Fibroblast of villous mesenchyme (primary cell): ENCODE measurements around the gene B4GALT3. TPM values are rescaled to one million over a fixed set of nuclear protein-coding genes. Genes with fewer than 3 reads are reported as not detected.
"Not testable (repeated sequence)": the region's sequence is repeated elsewhere in the genome, so short reads cannot be mapped to it uniquely, and the experiment has no call there.

Experiments
- DNase-seq: peaks from one replicate; pipeline ENCODE4 v3.0.0-alpha.2; 2010; ENCODE audit warnings: low read depth
- H3K4me3 ChIP-seq: 2 replicates; pipeline ENCODE4 v1.5.1; 2011; ENCODE audit warnings: low read depth, mild to moderate bottlenecking, low read length
- total RNA-seq: library from RNA; depleted of rRNA; stranded (reverse); fragments of >200 nt; gene quantifications from 2 replicates; pipeline ENCODE4 v1.2.3, GENCODE V29; 2012
- TF ChIP-seq, protein P1 (sequence below): IDR thresholded peaks from 2 replicates; pipeline ENCODE4 v1.5.1; 2012; ENCODE audit warnings: low read depth, mild to moderate bottlenecking, low read length; ENCODE audit not compliant: insufficient read depth

B4GALT3 gene
- 17.1 and 22.5 TPM in 2 replicates for total RNA-seq

DNA sequence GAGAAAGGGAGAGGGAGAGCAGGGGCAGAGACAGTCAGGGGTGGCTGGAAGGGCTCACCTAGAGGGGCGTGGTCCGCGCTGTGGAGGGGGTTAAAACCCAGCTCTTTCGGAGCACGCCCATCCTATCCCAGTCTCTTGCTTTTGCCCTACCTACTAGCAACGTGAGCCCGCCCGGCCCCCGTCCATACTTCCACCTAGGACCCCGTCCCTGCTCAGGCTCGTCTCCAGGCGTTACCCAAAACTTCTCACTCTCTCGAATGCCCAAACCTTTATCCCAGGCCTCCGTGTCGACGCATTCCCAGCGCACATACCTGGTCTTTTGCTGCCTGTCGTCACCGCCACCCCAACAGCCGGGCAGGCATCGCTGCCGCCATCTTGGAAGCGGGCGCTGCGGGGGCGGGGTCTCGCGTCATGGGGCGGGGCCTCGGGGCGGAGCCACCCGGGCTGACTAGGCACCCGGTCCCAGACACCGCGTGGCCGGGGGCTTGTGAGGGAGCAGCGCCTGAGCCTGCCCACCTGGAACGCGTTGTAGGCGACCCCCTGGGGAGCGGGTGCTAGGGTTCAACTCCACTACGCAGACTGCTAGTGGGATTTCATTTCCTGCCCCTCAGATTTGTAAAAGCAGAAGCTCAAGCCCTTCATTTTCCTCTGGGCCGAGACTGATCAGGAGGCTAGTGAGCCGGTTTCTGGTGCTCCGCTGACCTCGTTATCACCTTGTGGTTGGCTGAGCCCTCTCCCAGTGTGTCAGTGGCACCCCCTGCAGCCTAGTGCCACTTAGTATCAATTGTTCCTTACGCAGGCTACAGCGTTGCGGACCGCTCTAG lies at the start of gene B4GALT3:
Gene B4GALT3 (minus strand): TSS at position 396 of the 824 bp plus-strand sequence. CDS start 1,447 bp downstream, outside the sequence.
- TF ChIP-seq, protein P1, sequence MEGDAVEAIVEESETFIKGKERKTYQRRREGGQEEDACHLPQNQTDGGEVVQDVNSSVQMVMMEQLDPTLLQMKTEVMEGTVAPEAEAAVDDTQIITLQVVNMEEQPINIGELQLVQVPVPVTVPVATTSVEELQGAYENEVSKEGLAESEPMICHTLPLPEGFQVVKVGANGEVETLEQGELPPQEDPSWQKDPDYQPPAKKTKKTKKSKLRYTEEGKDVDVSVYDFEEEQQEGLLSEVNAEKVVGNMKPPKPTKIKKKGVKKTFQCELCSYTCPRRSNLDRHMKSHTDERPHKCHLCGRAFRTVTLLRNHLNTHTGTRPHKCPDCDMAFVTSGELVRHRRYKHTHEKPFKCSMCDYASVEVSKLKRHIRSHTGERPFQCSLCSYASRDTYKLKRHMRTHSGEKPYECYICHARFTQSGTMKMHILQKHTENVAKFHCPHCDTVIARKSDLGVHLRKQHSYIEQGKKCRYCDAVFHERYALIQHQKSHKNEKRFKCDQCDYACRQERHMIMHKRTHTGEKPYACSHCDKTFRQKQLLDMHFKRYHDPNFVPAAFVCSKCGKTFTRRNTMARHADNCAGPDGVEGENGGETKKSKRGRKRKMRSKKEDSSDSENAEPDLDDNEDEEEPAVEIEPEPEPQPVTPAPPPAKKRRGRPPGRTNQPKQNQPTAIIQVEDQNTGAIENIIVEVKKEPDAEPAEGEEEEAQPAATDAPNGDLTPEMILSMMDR, result no peak
- peak; percentile 78 for DNase-seq
- H3K4me3 ChIP-seq, result peak within 1 kb of the TSS; percentile 97

DNA sequence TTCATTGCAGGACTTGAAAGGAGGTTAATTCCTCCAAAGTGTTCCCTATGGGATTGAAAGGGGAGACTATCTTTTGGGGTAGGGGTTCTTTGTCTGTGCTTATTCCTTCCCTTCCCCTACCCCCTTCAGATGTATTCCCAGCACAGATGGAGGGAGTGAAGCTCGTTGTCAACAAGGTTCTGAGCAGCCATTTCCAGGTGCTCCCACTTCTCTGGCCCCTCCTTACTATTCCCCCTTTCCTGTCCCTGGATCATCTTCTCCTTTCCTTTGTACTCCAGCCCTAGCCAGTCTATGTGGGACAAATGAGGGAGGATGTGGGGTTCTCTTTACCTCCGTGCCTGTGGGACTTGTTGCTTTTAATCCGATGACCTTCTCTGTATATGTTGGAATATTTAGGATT lies 49.5 kb upstream of the B4GALT3 start:
- peak overlapping the region; percentile 73 for H3K4me3 ChIP-seq
- no peak for DNase-seq
- TF ChIP-seq, protein P1, result no peak

DNA sequence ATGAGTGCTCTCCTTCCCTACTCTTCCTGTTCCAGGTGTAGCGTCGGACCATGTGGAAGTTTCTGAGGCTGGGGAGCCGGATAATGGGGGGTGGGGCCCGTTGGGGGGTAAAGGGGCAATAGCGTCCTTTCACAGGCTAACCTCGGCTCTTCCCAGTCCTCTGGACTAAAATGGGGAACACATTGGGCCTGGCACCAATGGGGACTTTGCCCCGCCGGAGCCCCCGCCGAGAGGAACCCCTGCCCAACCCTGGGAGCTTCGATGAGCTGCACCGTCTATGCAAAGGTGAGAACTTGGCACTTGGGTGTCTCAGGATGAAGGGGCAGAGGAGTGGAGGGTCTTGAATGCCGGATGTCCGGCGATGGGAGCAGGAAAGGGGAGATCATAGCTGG lies 49.0 kb upstream of the B4GALT3 start:
- TF ChIP-seq, protein P1, result no peak
- DNase-seq, result no peak

DNA sequence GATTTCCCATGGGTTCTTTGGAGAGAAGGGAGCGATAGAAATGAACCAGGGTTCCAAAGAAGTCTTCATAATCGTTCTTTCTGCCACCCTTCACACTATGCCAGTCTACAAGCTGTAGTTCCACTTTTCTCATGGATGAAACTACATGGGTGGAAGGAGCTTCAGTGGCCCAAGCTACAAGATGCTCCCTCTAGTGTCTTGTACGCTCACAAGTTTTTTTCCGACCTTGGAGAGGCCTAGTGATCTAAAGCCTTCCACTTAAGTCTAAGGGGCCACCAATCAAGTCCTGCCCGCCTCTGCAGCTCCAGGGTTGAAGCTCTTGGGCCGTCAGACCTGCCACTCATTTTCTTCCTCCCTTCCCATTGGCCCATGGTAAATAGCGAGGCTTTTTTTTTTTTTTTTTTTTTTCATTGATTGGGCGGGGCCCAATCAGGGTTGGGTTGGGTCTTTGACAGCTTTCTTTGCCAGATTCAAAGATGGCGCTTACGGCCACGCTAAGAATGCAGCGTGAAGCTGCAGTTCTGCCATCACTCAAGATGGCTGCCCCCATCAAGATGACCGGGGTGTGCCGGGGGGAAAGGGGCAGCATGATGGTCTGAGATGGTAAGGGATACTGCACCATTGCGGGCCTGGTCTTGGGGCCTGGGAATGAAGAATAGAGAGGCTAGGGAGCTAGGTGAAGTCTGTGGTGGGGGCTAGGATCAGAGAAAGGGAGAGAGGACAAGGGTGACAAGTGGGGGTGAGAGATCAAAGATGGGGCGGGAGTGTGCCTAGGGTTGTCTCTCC lies 48.4 kb upstream of the B4GALT3 start, which contains the start of gene TOMM40L:
Gene TOMM40L (plus strand): TSS at position 527 of the 786 bp plus-strand sequence. CDS start 430 bp downstream, outside the sequence.
- H3K4me3 ChIP-seq, result peak within 1 kb of the TSS; percentile 73
- DNase-seq, result peak; percentile 100
- TF ChIP-seq, protein P1, result peak; percentile 76

More for the DNA sequence above, 49.0 kb upstream of the B4GALT3 start:
- H3K4me3 ChIP-seq, result peak overlapping the region; percentile 73

DNA sequence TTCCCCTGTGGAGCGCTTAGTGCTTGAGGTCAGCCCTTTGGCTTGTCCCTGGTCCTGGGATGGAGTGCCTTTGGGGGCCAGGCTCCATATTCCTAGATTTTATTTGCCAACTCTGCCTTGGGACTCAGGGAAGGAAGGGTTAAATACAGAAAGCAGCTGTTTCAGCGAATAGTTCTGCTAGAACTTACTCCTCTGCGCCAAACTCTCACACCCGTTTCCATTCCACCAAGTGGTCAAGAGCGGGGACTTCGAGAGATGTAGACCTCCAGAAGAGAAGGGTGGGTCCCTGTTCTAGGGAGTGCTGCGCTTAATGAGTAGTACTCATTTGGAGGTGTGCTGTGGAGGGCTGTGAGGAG lies 47.8 kb upstream of the B4GALT3 start:
- peak overlapping the region; percentile 9 for H3K4me3 ChIP-seq
- no peak for DNase-seq
- TF ChIP-seq, protein P1, result no peak

DNA sequence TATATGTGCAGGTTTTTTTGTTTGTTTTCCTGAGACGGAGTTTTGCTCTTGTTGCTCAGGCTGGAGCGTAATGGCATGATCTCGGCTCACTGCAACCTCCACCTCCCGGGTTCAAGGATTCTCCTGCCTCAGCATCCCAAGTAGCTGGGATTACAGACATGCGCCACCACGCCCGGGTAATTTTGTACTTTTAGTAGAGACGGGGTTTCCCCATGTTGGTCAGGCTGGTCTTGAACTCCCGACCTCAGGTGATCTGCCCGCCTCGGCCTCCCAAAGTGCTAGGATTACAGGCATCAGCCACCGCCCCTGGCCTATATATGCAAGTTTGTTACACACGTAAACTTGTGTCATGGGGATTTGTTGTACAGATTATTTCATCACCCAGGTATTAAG lies 47.4 kb upstream of the B4GALT3 start:
- not testable (repeated sequence) for DNase-seq

More for the DNA sequence above, 47.4 kb upstream of the B4GALT3 start:
- H3K4me3 ChIP-seq, result not testable (repeated sequence)
